SK-N-SH treated with all-trans-retinoic acid at 6 μM for 48 hours (cell line): ENCODE data around the gene RNF115.

ENCODE experiments used
- BACH2 ChIP-seq: fragments of 250-450 bp; sonication (Bioruptor Pico); IDR thresholded peaks from 2 replicates; pipeline ENCODE4 v1.9.0; 2021; ENCODE audit warnings: mild to moderate bottlenecking, borderline replicate concordance
- CSDC2 ChIP-seq: fragments of 250-450 bp; sonication (Bioruptor Pico); IDR thresholded peaks from 2 replicates; pipeline ENCODE4 v1.5.0; 2020; ENCODE audit warnings: mild to moderate bottlenecking, moderate library complexity
- ESRRG ChIP-seq: fragments of 250-450 bp; sonication (Bioruptor Pico); IDR thresholded peaks from 2 replicates; pipeline ENCODE4 v1.6.1; 2021; ENCODE audit warnings: mild to moderate bottlenecking
- PPARA ChIP-seq: fragments of 250-450 bp; sonication (Bioruptor Pico); IDR thresholded peaks from 2 replicates; pipeline ENCODE4 v1.5.0; 2020; ENCODE audit warnings: mild to moderate bottlenecking, borderline replicate concordance
- TCF4 ChIP-seq: fragments of 250-450 bp; sonication (Bioruptor Pico); IDR thresholded peaks from 2 replicates; pipeline ENCODE4 v1.8.0; 2021; ENCODE audit warnings: mild to moderate bottlenecking, moderate library complexity, borderline replicate concordance
- TOX ChIP-seq: fragments of 250-450 bp; sonication (Bioruptor Pico); IDR thresholded peaks from 2 replicates; pipeline ENCODE4 v1.8.0; 2021; ENCODE audit warnings: mild to moderate bottlenecking, moderate library complexity, borderline replicate concordance
- ZFP30 ChIP-seq: fragments of 450-650 bp; formaldehyde crosslinking; IDR thresholded peaks from 2 replicates; pipeline ENCODE4 v1.5.0; 2022; ENCODE audit warnings: mild to moderate bottlenecking, moderate library complexity
- ZNF70 ChIP-seq: fragments of 450-650 bp; formaldehyde crosslinking; IDR thresholded peaks from 2 replicates; pipeline ENCODE4 v1.5.0; 2020; ENCODE audit warnings: mild to moderate bottlenecking, moderate library complexity
- ZNF8 ChIP-seq: fragments of 450-650 bp; formaldehyde crosslinking; IDR thresholded peaks from 2 replicates; pipeline ENCODE4 v1.5.0; 2020; ENCODE audit warnings: mild to moderate bottlenecking, moderate library complexity
- TF ChIP-seq, protein P1 (sequence below): fragments of 250-450 bp; sonication (Bioruptor Pico); IDR thresholded peaks from 2 replicates; pipeline ENCODE4 v1.8.0; 2020; ENCODE audit warnings: mild to moderate bottlenecking, moderate library complexity, borderline replicate concordance
- TF ChIP-seq, protein P2 (sequence below): fragments of 250-450 bp; sonication (Bioruptor Pico); IDR thresholded peaks from 2 replicates; pipeline ENCODE4 v1.5.1; 2021; ENCODE audit warnings: mild to moderate bottlenecking, moderate library complexity

DNA sequence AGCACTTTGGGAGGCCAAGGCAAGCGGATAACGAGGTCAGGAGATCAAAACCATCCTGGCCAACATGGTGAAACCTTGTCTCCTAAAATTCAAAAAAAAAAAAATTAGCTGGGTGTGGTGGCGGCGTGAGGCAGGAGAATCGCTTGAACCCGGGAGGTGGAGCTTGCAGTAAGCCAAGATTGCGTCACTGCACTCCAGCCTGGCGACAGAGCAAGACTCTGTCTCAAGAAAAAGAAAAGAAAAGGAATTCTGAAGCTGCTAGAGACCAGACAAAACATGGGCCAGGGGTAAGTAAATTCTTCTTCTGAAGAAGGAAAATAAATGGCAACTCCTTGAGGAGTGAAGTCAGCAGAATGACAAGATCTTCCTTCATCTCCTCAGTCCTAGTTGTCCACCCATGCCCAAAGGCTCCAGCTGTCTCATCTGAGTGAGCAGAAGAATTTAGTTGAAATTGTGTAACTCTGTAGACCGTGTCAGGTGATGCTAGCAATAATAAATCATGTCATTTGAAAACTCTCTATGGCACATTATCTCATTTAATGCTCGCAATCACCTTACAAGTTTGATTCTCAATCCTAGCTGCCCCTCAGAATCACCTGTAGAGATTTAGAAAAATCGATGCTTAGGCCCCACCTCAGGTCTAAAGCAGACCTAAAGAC lies 131.0 kb downstream of the RNF115 start:
- TF ChIP-seq ZNF70: no peak
- no peak for TF ChIP-seq PPARA (CRISPR knock-in tag)
- TF ChIP-seq TCF4 (CRISPR knock-in tag): no peak
- no peak for TF ChIP-seq ZFP30 (CRISPR knock-in tag)
- no peak for TF ChIP-seq ESRRG (CRISPR knock-in tag)
- TF ChIP-seq, protein P1, sequence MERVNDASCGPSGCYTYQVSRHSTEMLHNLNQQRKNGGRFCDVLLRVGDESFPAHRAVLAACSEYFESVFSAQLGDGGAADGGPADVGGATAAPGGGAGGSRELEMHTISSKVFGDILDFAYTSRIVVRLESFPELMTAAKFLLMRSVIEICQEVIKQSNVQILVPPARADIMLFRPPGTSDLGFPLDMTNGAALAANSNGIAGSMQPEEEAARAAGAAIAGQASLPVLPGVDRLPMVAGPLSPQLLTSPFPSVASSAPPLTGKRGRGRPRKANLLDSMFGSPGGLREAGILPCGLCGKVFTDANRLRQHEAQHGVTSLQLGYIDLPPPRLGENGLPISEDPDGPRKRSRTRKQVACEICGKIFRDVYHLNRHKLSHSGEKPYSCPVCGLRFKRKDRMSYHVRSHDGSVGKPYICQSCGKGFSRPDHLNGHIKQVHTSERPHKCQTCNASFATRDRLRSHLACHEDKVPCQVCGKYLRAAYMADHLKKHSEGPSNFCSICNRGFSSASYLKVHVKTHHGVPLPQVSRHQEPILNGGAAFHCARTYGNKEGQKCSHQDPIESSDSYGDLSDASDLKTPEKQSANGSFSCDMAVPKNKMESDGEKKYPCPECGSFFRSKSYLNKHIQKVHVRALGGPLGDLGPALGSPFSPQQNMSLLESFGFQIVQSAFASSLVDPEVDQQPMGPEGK (CRISPR knock-in tag): no peak
- TF ChIP-seq BACH2: no peak
- no peak for TF ChIP-seq TOX (CRISPR knock-in tag)
- TF ChIP-seq, protein P2, sequence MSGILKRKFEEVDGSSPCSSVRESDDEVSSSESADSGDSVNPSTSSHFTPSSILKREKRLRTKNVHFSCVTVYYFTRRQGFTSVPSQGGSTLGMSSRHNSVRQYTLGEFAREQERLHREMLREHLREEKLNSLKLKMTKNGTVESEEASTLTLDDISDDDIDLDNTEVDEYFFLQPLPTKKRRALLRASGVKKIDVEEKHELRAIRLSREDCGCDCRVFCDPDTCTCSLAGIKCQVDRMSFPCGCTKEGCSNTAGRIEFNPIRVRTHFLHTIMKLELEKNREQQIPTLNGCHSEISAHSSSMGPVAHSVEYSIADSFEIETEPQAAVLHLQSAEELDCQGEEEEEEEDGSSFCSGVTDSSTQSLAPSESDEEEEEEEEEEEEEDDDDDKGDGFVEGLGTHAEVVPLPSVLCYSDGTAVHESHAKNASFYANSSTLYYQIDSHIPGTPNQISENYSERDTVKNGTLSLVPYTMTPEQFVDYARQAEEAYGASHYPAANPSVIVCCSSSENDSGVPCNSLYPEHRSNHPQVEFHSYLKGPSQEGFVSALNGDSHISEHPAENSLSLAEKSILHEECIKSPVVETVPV (CRISPR knock-in tag): no peak
- TF ChIP-seq ZNF8 (CRISPR knock-in tag): no peak
- TF ChIP-seq CSDC2 (CRISPR knock-in tag): no peak
